Inflammatory macrophage treated with lipopolysaccharide for 1 hour (primary cell): Measurements from ENCODE around the gene FXYD7.
"Not testable (repeated sequence)": the region's sequence is repeated elsewhere in the genome, so short reads cannot be mapped to it uniquely, and the experiment has no call there.

ENCODE experiments used
- DNase-seq, 2 donors: peaks; one replicate each; pipeline ENCODE4 v3.0.0-alpha.2; 2020 to 2022

Gene FXYD7

GRCh38 chr19:35167251-35168119, 24.4 kb downstream of the FXYD7 start:
- no peak for DNase-seq

GRCh38 chr19:35168196-35168595, 25.1 kb downstream of the FXYD7 start:
- DNase-seq, result no peak

DNA sequence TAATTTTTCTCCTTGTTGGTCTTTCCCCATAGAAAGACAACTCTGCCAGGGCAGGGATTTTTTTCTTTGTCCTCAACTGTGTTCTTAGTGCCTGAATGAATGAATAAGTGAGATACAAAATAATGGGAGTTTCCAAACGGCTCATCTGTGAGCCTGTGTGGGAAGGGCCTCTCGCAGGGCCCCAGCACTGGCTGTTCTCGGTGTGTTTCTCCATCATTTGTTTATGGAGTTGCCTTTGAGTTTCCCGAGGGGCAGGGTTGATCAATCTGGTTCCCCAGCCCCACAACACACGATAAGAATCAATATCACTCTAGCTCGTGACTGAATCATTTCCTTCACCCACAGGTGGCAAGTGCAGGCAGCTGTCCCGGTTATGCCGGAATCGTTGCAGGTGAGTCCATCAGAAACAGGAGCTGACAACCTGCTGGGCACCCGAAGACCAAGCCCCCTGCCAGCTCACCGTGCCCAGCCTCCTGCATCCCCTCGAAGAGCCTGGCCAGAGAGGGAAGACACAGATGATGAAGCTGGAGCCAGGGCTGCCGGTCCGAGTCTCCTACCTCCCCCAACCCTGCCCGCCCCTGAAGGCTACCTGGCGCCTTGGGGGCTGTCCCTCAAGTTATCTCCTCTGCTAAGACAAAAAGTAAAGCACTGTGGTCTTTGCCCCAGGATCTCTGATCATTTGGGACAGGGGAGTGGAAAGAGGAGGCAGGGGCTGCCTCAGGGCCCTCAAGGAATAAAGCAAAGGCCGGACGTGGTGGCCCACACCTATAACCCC, 26.4 kb downstream of the FXYD7 start:
- DNase-seq, result peak in 1 of 2 donors; percentile 70

DNA sequence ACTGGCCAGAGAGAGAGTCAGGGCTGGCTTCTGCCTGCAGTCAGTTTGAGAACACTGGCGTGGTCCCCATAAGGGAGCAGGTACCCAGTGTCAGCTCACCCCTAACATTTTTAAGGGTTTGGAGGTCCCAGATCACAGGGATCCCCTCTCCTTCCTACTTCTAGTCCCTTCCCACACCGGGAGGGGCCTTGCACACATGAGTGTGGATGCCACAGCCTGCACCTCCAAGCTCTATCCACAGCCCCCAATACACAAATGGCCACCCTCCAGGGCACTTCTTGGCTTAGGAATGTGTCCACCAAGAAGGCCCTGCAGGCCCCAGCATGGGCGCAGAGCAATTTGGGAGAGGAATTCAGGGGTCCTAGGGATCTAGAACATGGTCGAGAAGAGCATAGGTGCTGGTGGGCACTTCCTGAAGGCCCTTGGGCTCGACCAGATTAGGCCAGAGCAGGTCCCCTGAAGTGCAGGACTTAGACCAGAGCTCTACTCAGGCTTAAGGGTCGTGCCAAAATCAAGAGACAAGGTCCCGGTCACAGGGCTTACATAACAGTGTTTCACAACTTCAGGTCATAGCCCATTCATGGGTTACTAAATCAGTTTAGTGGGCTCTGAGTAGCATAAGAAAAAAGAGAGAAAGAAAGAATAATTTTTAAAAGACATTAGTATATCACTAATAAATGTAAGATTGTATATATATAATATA, 27.5 kb downstream of the FXYD7 start:
- DNase-seq, result no peak

GRCh38 chr19:35171730-35172129, 28.7 kb downstream of the FXYD7 start:
- no peak for DNase-seq

DNA sequence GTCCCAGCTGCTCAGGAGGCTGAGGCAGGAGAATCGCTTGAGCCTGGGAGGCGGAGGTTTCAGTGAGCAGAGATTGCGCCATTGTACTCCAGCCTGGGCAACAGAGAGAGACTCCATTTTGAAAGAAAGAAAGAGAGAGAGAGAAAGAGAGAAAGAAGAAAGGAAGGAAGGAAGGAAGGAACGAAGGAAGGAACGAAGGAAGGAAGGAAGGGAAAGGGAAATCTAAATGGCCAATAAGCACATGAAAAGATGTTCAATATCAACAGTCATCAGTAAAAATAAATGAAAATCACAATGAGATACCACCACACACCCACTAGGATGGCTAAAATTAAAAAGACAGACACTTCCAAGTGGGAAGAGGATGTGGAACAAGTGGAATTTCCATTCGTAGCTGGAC, 31.2 kb downstream of the FXYD7 start:
- DNase-seq, result no peak

DNA sequence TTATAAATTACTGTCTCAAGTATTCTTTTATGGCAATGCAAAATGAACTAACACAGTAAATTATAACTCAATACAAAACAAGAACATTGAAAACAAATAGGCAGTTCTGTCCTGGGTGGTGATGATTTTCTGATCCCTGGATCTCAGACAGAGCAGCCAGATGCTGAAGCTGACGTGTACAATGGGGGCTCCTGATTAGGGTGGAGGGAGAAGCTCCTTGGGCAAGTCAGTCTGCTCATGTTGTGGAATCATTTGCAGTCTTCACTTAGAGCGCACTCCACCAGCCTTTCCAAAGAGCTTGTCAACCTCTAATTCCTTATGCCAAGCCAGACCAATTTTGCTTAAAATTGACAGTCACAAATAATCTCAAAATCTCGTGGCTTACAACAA, 33.1 kb downstream of the FXYD7 start:
- DNase-seq, result no peak

DNA sequence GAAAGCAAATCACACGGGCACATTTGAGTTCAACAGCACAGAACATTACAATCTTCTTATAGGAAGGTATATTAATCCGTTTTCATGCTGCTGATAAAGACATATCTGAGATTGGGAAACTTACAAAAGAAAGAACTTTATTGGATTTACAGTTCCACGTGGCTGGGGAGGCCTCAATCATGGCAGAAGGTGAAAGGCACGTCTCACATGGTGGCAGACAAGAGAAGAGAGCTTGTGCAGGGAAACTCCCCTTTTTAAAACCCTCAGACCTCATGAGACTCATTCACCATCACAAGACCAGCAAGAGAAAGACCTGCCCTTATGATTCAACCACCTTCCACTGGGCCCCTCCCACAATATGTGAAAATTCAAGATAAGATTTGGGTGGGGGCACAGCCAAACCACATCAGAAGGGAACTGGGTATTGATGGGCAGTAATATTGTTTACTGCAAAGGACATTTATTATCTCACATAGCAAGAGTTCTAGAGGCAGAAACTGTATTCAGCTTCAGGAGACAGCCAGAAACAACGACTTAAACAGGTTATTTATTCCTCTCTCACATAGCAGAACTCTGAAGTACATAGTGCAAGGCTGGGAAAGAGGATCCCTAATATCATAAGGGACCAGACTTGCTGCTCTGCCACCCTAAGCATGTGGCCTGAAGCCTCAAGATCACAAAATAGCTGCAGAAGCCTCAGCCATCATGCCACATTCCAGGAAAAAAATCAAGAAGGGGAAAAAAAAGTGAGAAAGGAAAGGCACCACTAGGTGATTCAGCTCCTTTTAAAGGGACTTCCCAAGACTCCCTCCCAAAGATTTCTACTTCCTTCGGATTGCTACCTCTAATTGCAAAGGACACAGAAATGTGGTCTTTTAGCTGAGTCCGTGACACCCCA, 34.6 kb downstream of the FXYD7 start:
- peak in 1 of 2 donors; percentile 34 for DNase-seq

DNA sequence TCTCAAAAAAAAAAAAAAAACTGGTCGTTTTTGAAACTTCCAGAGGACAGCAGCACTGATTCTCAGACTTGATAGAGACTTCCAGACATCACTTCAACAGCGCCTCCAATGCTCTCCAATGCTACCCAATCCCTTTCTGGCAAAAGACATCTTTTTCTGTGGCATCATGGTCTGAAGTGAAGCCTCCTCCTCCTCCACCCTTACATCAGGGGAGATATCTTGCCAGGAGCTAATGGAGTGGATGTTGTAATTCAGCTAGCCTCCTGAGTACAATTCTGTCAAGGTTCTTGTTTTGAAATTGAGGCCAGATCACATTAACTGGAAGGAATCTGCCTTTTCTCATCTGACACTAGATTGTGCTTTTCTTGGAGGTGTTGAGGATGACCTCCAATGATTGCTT, 35.6 kb downstream of the FXYD7 start:
- peak; percentile 13 to 31 for DNase-seq

DNA sequence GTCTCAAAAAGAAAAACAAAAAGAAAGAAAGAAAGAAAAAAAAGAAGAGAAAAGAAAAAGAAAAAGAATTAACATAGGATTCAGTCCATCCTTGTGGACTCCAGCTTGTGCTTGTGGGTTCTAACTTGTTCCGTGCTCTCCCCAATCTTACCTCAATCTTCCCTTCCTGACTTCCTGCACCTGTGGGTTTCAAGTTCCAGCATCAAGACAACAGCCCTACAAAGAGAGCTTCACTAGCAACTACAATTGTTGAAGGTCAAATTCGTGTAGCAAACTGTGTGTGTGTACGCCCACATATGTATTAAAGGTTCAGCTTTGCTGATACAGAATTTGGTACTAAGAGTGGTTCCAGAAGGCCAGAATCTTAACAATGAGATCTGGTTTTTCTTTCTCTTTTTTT, 36.8 kb downstream of the FXYD7 start:
- DNase-seq, result no peak

DNA sequence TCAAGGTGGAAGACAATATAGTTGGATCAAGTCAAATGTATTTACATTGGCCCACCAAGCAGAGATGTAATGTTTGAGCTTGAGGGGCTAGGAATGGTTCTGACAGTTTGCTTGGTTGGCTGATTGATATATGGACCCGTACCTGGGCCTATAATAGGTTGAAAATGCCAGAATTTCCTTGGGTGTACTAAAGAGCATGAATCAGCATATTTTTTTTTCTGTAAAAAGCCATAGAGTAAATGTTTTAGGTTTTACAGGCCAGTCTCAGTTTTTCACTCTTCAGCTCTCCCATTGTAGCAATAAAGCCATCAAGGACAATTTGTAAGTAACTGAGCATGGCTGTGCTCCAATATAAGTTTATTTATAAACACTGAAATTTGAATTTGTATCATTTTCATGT, 38.3 kb downstream of the FXYD7 start:
- DNase-seq, result no peak

- no peak for DNase-seq
These were observed 41.2 kb downstream of the FXYD7 start for GRCh38 chr19:35184267-35184666.

DNA sequence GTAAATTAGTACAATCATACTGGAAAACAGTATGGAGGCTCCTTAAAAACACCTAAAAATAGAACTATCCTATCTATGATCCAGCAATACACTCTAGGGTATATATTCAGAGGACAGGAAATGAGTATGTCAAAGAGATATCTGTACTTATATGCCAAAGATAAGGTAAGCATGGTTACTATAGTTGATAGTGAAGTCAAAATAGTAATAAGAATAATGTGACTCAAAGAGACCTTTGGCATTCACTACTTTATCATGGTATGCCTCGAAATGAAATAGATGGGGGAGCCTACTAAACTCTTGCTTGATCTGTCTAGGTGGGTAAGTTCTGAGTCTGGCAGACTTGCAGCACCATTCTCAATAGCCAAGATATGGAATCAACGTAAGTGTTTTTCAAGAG, 41.8 kb downstream of the FXYD7 start:
- no peak for DNase-seq

GRCh38 chr19:35194012-35194984, 51.2 kb downstream of the FXYD7 start:
- no peak for DNase-seq

GRCh38 chr19:35195830-35196229, 52.8 kb downstream of the FXYD7 start:
- no peak for DNase-seq

DNA sequence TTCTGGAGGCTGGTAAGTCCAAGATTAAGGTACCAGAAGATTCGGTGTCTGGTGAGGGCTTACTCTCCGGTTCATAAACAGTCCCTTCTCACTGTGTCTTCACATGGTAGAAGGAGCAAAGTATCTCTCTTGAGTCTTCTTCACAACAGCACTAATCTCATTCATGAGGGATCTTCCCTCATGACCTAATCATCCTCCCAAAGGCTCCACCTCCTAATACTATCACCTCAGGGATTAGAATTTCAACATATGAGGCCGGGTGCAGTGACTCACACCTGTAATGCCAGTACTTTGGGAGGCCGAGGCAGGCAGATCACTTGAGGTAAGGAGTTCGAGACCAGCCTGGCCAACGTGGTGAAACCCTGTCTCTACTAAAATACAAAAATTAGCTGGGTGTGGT, 53.8 kb downstream of the FXYD7 start:
- DNase-seq, result not testable (repeated sequence)

DNA sequence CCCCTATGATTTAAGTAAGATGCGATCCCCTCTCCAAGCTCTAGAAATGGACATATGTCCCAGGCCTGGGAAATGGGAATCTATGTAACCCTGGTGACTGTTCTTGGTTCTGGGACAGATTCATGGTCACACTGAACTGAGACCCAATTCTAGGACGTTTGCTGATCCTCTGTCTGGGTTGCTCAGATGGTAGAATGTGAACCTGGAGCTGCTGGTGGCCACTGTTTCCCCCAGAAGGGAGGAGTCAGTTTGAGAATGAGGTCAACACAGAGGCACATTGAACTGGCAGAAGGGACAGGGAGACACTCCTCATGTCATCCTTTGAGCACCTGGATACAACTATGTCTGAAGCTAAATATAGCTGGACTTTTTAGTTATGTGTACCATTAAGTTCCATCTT, 56.4 kb downstream of the FXYD7 start:
- DNase-seq, result no peak

- DNase-seq, result no peak
These were observed 60.0 kb downstream of the FXYD7 start for GRCh38 chr19:35202722-35203688.
